HL-60/S4 treated with retinoic acid at 250 ng/mL for 4 days and 3 days (cell line): ENCODE results near the gene PHEX.
"Not testable (repeated sequence)": the region's sequence is repeated elsewhere in the genome, so short reads cannot be mapped to it uniquely, and the experiment has no call there.

Experiments used
- in situ Hi-C: fragments of 300-500 bp; cut with MboI; formaldehyde crosslinking; loops from 2 replicates; pipeline ENCODE4 v1.7.0; 2022; ENCODE audit warnings: low sequenced_read_pairs

The PHEX gene

DNA sequence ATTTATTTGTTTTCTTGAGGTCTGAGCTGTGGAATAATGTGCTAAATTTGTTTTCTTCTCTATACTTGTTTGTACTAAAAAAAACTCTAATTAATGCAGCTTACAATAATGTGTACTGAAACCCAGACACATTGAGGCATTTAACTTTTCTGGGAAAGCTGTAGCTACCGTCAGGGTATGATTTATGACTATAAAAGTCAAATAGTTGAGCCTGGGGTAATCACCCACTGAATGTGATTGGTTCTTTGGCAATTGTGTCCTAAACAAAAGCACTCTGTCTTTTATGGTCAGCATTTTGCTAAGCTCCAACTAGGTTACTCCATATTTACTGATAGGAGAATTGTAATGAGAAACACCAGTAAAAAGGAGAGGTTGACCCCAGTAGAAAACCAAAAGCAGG is 174.7 kb downstream of the PHEX start:
- in situ Hi-C loops: no loop called here

DNA sequence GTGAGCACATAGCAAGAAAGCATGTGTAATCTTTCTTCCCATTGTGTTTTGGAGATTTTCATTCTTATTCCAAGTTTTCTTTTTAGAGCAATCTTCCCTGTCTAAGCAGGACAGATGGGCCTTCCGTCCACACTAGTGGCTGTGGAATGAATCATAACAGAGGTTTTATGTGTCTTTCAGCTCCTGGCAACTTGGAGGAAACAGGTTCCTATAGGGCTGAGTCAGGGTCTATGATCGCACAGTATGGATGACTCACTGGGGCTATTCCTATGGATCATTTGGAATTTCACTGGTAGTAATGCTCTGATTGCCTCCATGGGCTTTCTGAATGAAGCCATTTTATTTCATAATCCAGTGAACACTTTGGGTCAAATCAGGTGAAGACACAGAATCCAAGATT is 188.8 kb downstream of the PHEX start:
- in situ Hi-C loops: no loop called here

DNA sequence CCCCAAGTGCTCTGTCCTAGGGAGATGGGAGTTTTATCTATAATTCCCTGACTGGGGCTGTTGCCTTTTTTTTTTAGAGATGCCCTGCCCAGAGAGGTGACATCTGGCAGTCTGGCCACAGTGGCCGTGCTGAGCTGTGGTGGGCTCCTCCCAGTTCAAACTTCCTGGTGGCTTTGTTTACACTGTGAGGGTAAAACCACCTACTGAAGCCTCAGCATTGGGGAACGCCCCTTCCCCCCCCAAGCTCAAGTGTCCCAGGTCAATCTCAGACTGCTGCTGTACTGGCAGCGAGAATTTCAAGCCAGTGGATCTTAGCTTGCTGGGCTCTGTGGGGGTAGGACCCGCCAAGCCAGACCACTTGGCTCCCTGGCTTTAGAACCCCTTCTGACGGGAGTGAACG is 202.3 kb downstream of the PHEX start:
- in situ Hi-C loops: no loop called here

DNA sequence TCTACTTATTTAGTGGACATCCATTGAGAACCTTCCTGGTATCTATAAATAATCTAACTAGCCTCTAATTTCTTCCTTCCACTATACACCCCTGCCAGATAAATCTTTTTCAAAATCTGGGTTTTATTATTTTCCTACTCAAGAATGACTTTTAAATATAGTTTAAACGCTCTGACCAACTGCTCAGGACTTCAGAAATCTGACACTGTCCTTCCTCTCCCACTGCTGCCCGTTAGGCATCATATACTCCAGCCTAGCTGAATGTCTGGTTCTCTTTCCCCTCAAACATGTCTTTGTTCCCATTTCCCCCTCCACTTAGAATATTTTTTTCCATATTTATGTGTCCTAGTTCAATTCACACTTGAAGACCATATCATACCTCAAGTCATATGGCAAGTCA is 205.4 kb downstream of the PHEX start:
- in situ Hi-C loops: no loop called here

DNA sequence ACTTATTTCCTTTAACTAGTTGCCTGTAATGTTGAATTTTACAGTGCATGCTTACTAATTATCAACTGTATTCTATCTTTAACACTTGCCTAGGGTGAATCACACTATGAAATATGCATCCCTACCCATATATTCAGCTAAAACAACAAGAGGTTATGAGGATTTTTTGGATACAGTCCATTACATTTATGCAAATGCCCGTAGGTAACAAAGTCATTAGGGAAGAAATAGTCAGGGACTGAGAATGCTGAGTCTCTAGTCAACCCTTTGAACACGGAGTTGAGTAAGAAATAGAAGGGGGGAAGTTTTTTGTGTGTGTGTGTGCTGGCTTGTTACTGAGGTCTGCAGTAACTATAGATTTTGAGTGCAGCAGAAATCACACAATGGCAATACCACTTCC is 214.5 kb downstream of the PHEX start:
- in situ Hi-C loops: no loop called here

DNA sequence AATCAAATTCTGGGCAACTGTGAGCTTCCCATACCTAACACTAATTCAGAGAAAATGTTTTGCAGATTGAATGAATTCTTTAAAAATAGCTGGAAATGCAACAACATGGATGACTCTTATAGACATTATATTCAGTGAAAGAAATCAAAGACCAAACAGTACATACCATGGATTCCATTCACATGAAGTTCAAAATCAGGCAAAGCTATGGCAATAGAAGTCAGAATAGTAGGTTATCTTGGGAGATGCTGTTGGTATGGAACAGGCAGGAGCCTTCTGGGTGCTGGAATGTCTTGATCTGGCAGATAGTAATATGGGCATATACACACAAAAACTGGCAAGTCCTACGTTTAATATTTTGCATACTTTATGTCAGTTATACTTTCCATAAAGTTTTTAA is 215.0 kb downstream of the PHEX start:
- in situ Hi-C loops: no loop called here

DNA sequence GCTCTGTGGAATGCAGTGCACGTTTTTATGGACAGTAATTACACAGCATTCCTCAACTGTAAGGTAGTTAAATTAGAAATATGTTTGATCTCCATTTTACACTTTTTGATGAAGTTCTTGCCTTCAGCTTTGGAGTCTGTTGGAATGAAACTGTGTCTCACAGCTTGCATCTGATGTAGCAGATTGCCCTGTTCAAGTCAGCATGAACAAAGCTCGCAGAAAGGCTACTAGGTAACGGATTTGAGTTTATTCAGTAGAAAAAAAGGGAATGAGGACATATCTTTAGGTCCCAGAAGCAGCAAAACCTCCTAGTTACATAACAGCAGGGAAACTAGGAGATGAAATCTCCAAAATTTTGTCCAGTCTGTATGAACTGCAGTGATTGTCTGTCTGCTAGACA is 216.3 kb downstream of the PHEX start:
- in situ Hi-C loops: no loop called here

DNA sequence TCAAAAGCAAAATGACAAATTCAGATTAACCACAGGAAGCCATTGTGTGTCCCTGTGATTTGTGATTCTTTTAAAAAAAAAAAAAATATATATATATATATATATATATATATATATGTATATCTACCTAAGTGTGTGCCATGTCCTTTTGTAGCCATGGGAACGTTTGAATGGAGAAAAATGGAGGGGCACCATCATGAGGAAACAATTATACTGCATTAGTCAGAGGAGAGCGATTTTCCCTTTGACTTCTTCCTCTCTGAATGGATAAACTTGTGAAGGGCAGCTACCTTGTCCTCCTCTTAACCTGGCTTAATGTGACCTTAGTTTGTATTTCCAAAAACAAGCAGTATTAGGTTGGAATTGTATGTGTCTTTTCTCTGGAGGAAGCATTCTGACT is 217.2 kb downstream of the PHEX start:
- in situ Hi-C loops: no loop called here

DNA sequence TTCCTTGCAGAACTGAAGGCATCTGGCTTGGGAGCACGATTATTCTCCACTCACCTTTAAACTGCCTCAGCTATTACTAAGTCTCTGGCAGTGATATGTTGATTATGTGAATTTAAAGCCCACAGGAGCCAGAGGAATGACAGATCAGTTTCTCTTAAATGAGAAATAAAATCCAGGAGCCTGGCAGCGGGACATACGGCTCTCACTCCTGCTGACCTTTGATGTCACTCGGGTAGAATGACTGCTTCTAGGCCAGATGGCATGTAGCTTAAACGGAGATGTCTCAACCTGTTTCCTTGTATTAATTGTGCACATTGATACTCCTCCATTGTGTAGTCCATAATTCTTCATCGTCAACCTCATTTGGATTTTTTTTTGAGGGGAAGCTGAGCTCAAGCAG is 236.6 kb downstream of the PHEX start:
- in situ Hi-C loops: no loop called here

DNA sequence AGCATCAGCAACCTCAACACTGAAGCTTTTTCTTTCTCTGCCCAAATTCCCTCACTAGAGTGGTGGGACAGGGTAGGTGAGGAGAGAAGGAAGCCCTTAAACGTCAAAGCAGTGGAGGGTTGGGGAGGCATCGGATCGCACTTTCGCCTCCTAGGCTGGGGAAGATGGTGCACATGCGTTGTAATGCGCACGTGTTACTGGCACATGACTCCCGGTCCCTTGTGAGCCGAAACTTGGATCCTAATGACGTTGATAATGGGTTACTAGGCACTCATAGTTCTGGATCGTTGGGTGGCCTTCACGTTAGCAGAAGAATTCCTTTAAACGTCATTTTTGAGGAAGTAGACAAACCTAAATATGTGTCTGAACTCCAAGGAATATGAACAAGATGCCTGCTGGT is 240.5 kb downstream of the PHEX start, which contains the start of gene CBLL2:
Gene CBLL2 (plus strand): TSS at position 301 of the 400 bp plus-strand sequence. CDS start 79 bp downstream, at position 380.
- in situ Hi-C loops: no loop called here

DNA sequence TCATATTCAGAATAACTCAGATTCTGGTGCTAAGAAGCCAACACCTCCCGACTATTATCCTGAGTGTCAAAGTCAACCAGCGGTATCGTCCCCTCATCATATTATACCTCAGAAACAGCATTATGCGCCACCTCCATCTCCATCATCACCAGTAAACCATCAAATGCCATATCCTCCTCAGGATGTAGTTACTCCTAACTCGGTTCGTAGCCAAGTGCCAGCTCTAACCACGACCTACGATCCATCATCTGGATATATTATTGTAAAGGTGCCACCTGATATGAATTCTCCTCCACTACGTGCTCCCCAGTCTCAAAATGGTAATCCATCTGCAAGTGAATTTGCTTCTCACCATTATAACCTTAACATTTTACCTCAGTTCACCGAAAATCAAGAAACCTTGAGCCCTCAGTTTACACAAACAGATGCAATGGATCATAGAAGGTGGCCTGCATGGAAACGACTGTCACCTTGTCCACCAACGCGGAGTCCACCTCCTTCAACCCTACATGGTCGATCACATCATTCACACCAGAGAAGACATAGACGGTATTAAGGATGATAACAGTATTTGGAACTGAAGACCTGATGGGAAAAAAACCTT is 241.7 kb downstream of the PHEX start:
- in situ Hi-C loops: no loop called here

DNA sequence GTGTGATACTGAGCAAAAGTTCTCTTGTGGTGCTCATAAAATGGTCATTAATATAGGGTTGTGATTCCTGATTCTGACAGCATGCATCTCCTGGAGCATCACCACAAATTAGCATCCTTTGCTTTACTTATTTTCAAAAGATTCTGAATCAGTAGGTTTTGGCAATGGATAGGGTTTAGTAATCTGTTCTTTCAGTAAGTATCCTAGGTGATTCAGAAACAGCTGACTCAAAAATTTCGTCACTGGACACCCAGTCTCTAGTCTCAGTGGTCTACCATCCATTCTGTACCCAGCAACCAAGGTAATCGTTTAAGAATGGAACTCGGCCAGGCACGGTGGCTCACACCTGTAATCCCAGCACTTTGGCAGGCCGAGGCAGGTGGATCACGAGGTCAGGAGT is 244.7 kb downstream of the PHEX start:
- in situ Hi-C loops: no loop called here

DNA sequence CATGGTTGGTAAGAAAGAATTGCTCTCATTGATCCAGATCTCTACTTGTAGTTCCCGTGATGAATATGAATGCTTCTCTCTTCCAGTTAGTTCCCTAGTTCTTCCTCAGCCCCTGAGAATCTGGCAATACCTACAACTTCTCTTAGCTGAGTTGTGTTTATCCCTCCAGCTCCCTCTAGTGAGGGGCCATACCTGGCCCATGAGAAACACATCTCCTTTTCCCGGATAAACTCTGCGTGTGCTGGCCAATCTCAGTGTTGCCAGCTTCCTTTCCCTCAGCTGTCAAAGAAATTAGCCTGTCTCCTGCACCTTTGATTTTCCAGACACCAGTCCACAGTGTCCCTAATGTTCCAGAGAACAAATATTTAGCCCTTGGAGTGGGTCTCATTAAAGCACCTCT is 246.2 kb downstream of the PHEX start:
- in situ Hi-C loops: no loop called here

DNA sequence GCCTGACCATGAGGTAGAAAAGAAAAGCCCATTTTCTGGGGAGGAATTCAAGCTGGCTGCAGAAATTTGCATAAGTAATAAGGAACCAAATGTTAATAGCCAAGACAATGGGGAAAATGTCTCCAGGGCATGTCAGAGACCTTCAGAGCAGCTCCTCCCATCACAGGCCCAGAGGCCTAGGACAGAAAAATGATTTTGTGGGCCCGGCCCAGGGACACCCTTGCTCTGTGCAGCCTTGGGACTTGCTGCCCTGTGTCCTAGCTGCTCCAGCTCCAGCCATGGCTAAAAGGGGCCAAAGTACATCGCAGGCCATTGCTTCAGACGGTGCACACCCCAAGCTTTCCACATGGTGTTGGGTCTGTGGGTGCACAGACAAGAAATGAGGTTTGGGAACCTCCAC is 257.1 kb downstream of the PHEX start:
- in situ Hi-C loops: not testable (repeated sequence)

DNA sequence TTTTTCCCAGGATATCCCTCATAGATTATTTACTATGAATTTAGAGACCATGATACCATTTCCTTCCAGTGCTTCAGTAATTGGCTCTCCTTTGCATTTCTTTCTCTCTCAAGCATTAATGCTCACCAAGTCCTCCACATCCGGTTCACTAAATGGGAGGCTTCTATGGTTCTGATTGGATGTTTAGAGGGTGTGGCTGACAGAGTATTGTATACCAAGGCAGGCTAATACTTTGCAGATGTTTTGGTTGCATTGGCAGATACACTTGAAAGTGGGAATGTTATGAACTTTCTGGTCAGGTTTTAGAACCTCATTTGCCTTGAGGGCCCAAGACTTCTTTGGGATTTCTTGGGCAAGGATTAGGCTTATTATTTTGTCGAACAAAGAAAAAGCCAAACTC is 264.7 kb downstream of the PHEX start:
- in situ Hi-C loops: no loop called here

DNA sequence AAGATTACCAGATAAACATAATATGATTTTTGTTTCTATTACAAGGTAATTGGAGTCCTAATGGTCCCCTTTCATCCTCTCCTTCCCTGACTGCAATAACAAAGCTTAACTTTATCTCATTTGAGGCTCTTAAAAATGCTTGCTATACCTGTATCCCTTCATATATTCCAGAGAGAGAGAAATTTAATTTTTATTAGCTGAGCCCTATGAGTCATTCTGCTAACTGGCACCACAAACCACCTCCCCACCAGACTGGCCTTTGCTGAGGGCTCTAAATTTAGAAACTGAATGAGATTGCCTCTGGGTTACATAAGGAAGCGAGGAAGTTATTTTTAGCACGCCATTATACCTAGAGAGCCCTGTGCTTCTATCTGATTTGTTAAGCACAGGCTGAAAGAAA is 268.0 kb downstream of the PHEX start:
- in situ Hi-C loops: no loop called here
